ENCODE data around the gene HPN. TPM values are rescaled to one million over a fixed set of nuclear protein-coding genes. Genes with fewer than 3 reads are reported as not detected.

The HPN gene
- total and polyA plus RNA-seq, 2 experiments from 2014 or later, result 14.0 to 17.4 TPM

GRCh38 chr19:35037716-35038622 lies 3.6 kb upstream of the HPN start:
- H3K79me2 ChIP-seq (replicated peaks; ENCODE audit: insufficient read depth), result peaks cover 10% of the 10 kb centered on the region; the same call in 1 of the 2 replicates
- Mint-ChIP-seq H3K4me1 (peaks cover 24% of the 10 kb centered on the region), H3K27ac (no peak overlapping the region), H3K27me3 (ENCODE audit: insufficient read depth, low read depth, poor library complexity) (peaks cover 10% of the 10 kb centered on the region), H3K36me3 (ENCODE audit: low read depth) (no peaks in the 10 kb centered on the region; the same call in 2 of the 3 replicates), H3K9me3 (peaks cover under 1% of the 10 kb centered on the region; the same call in 1 of the 3 replicates), H3K4me3 (no peak overlapping the region; the same call in 2 of the 3 replicates)
- H3K27ac ChIP-seq (ENCODE audit: low read depth), result no peak overlapping the region
- no peaks in the 10 kb centered on the region for H4K20me1 ChIP-seq (replicated peaks; ENCODE audit: insufficient read depth)
- TF ChIP-seq POLR2AphosphoS5 (IDR thresholded peaks at IDR 0.05; ENCODE audit: low read depth), result no peak
- TF ChIP-seq CTCF (conservative IDR thresholded peaks at IDR 0.05; ENCODE audit: low read depth in 2 of 2), result no peak
- no peak for TF ChIP-seq CREB1 (CRISPR knock-in tag; IDR thresholded peaks at IDR 0.05; ENCODE audit: low read depth)
- TF ChIP-seq NANOG (IDR thresholded peaks at IDR 0.05; ENCODE audit: borderline replicate concordance), result no peak
- TF ChIP-seq ETS1 (IDR thresholded peaks at IDR 0.05), result no peak
- no peak for TF ChIP-seq JUNB (IDR thresholded peaks at IDR 0.05; ENCODE audit: unreplicated experiment)
- TF ChIP-seq ZNF114 (CRISPR knock-in tag; IDR thresholded peaks at IDR 0.05), result no peak
- TF ChIP-seq EZH2phosphoT487 (IDR thresholded peaks at IDR 0.05; ENCODE audit: unreplicated experiment), result no peak
- no peak for TF ChIP-seq ZNF331 (CRISPR knock-in tag; IDR thresholded peaks at IDR 0.05; ENCODE audit: low read depth)
- TF ChIP-seq REST (IDR thresholded peaks at IDR 0.05; ENCODE audit: unreplicated experiment), result no peak
- TF ChIP-seq ZNF462 (CRISPR knock-in tag; IDR thresholded peaks at IDR 0.05), result no peak
- no peak for TF ChIP-seq EZH2 (IDR thresholded peaks at IDR 0.05; ENCODE audit: low read depth, unreplicated experiment)
- TF ChIP-seq STAT1 (IDR thresholded peaks at IDR 0.05; ENCODE audit: unreplicated experiment), result no peak
- DNase-seq (ENCODE audit: low spot score), result no peak
- no peak overlapping the region for H2AFZ ChIP-seq
- no peaks in the 10 kb centered on the region for H3K9me2 ChIP-seq (ENCODE audit: insufficient read depth)
- H3K4me1 ChIP-seq (ENCODE audit: insufficient read depth), result peaks cover 29% of the 10 kb centered on the region
- no peak overlapping the region for H3K4me3 ChIP-seq
- no peak for ATAC-seq
- peaks cover 4% of the 10 kb centered on the region; the same call in 1 of the 2 replicates for H3K27me3 ChIP-seq (ENCODE audit: insufficient read depth)
- no peak overlapping the region for H3K4me2 ChIP-seq
- no peaks in the 10 kb centered on the region for H3K36me3 ChIP-seq (ENCODE audit: insufficient read depth)
- peaks cover 6% of the 10 kb centered on the region; the same call in 1 of the 2 replicates for H3F3A ChIP-seq (replicated peaks; ENCODE audit: low read depth)

Data from GM23338 (cell line).